ENCODE measurements around the gene C6orf132. TPM values are rescaled to one million over a fixed set of nuclear protein-coding genes. Genes with fewer than 3 reads are reported as not detected.

The C6orf132 gene
- total and polyA plus RNA-seq, 9 of the 15 experiments (the other 6 are each of a cell fraction or from before 2014, with no cell fraction given) = 0.06 to 0.35 (median 0.14) TPM

DNA sequence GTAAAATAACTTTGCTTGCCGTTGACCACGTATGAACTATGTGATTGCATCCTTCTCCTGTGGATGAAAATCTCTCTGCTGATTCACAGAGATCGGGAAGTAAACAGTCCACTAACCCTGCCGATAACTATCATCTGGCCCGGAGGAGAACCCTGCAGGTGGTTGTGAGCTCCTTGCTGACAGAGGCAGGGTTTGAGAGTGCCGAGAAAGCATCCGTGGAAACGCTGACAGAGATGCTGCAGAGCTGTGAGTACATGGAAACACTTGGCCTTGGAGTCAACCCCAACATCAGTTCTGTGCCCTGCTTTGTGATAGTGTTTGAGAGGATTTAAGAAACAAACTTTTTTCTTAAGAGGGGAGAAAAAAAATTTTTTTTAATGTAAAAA is 91.2 kb downstream of the C6orf132 start:
- H3K9me1 ChIP-seq (ENCODE audit: control insufficient read depth, insufficient read depth, low read length) = no peaks in the 10 kb centered on the region
- no peaks in the 10 kb centered on the region for H3K9me3 ChIP-seq (replicated peaks; ENCODE audit: control insufficient read depth, insufficient read depth, low read depth, low read length)
- CTCF ChIA-PET (ENCODE audit: low intra/inter-chr PET ratio) = interaction anchor here (1.1 kb wide), 1 partner anchor 264 kb away, joined by 4 read pairs; the partner anchor contains the start of gene TOMM6
- peak overlapping the region; percentile 97 for H3K4me2 ChIP-seq (ENCODE audit: insufficient read depth, low read length)
- H3K4me3 ChIP-seq = peak overlapping the region; percentile 86
- peak overlapping the region; percentile 100; the same call in 1 of the 2 replicates for H2AFZ ChIP-seq (ENCODE audit: low read depth, low read length)
- 8% methylated on average over 8 of the region's 8 CpGs for WGBS (ENCODE audit: insufficient coverage, low coverage, missing lambda C conversion rate)
- peak overlapping the region; percentile 69 to 97; a peak in 3 of 4 replicates for H3K9ac ChIP-seq (ENCODE audit: insufficient read depth in 1 of 2, low read depth in 2 of 2, low read length in 2 of 2)
- H3K27ac ChIP-seq (ENCODE audit: extremely low read depth, low read depth, low read length) = peak overlapping the region; percentile 98
- in situ Hi-C loops (cut with MboI) = no loop called here
- peaks cover 21% of the 10 kb centered on the region for H3K79me2 ChIP-seq (ENCODE audit: control insufficient read depth, insufficient read depth, low read length)
- H3K4me1 ChIP-seq (replicated peaks in 1 of 2; ENCODE audit: control insufficient read depth in 2 of 2, insufficient read depth in 2 of 2, low read length in 2 of 2) = peaks cover 31 to 33% of the 10 kb centered on the region in 2 experiments
- POLR2A ChIA-PET = interaction anchor here (0.6 to 4.3 kb wide), 20 partner anchors 10 to 273 kb away, joined by 3 to 27 read pairs (median 4); partner anchors contain the start of genes BYSL, MED20 and TOMM6
- no peaks in the 10 kb centered on the region for H3K27me3 ChIP-seq (ENCODE audit: control insufficient read depth in 2 of 2, insufficient read depth in 2 of 2, low read length in 2 of 2)
- intact Hi-C loops (cut with micrococcal nuclease) = no loop called here
- no peaks in the 10 kb centered on the region for H4K20me1 ChIP-seq (replicated peaks; ENCODE audit: control insufficient read depth, insufficient read depth, low read length)
- H3K36me3 ChIP-seq (ENCODE audit: control insufficient read depth, insufficient read depth, low read length) = peaks cover 48% of the 10 kb centered on the region
- no peak for ATAC-seq
- peak in 2 of 4 experiments; percentile 34 to 48 for DNase-seq (ENCODE audit: extremely low read depth in 1 of 4, low spot score in 3 of 4)
- FAIRE-seq = no peak
- no TSS peak for BruUV-seq (replicated peaks)
- TF ChIP-seq NBN (IDR thresholded peaks at IDR 0.05; ENCODE audit: low read depth) (no peak), TARDBP (IDR thresholded peaks at IDR 0.05) (no peak), KLF6 (CRISPR knock-in tag; IDR thresholded peaks at IDR 0.05; ENCODE audit: borderline replicate concordance) (no peak), HSF4 (CRISPR knock-in tag; IDR thresholded peaks at IDR 0.05; ENCODE audit: borderline replicate concordance) (no peak), MYNN (IDR thresholded peaks at IDR 0.05) (no peak), MYNN (CRISPR knock-in tag; IDR thresholded peaks at IDR 0.05) (no peak), ERF (CRISPR knock-in tag; IDR thresholded peaks at IDR 0.05) (0 out of 2 replicates have a peak, but pooled peaks have one; percentile 13), NCOA1 (IDR thresholded peaks at IDR 0.05; ENCODE audit: low read depth) (no peak), ZNF146 (CRISPR knock-in tag; IDR thresholded peaks at IDR 0.05; ENCODE audit: unreplicated experiment) (no peak), POLR2AphosphoS2 (IDR thresholded peaks at IDR 0.05; ENCODE audit: low read length) (no peak), PHF21A (IDR thresholded peaks at IDR 0.05; ENCODE audit: borderline replicate concordance, low read depth) (no peak), MAFK (IDR thresholded peaks at IDR 0.05; ENCODE audit: low read length) (no peak), FOXA3 (CRISPR knock-in tag; conservative IDR thresholded peaks at IDR 0.05 in 1 of 2, IDR thresholded peaks at IDR 0.05 in 1 of 2) (0 out of 4 replicates have a peak, but pooled peaks of 1 of the 2 experiments have one; percentile 19), ZFP36 (IDR thresholded peaks at IDR 0.05; ENCODE audit: low read depth, low read length, partially characterized antibody) (no peak), SIN3A (IDR thresholded peaks at IDR 0.05; ENCODE audit: borderline replicate concordance in 2 of 2, control insufficient read depth in 1 of 2, low read depth in 2 of 2, low read length in 2 of 2) (0 out of 4 replicates have a peak, but pooled peaks of 1 of the 2 experiments have one; percentile 6), LEF1 (IDR thresholded peaks at IDR 0.05) (no peak), SIN3B (IDR thresholded peaks at IDR 0.05; ENCODE audit: low read depth) (no peak), ZNF184 (CRISPR knock-in tag; IDR thresholded peaks at IDR 0.05) (no peak), ZNF133 (CRISPR knock-in tag; IDR thresholded peaks at IDR 0.05) (no peak)
- TF ChIP-seq, protein P1, sequence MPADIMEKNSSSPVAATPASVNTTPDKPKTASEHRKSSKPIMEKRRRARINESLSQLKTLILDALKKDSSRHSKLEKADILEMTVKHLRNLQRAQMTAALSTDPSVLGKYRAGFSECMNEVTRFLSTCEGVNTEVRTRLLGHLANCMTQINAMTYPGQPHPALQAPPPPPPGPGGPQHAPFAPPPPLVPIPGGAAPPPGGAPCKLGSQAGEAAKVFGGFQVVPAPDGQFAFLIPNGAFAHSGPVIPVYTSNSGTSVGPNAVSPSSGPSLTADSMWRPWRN (IDR thresholded peaks at IDR 0.05; ENCODE audit: low read depth) = no peak
- TF ChIP-seq, protein P2, sequence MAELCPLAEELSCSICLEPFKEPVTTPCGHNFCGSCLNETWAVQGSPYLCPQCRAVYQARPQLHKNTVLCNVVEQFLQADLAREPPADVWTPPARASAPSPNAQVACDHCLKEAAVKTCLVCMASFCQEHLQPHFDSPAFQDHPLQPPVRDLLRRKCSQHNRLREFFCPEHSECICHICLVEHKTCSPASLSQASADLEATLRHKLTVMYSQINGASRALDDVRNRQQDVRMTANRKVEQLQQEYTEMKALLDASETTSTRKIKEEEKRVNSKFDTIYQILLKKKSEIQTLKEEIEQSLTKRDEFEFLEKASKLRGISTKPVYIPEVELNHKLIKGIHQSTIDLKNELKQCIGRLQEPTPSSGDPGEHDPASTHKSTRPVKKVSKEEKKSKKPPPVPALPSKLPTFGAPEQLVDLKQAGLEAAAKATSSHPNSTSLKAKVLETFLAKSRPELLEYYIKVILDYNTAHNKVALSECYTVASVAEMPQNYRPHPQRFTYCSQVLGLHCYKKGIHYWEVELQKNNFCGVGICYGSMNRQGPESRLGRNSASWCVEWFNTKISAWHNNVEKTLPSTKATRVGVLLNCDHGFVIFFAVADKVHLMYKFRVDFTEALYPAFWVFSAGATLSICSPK (IDR thresholded peaks at IDR 0.05; ENCODE audit: borderline replicate concordance) = no peak

Data from K562 (cell line).